K562 (cell line): ENCODE results near the gene ATP5PF. TPM values are rescaled to one million over a fixed set of nuclear protein-coding genes. Genes with fewer than 3 reads are reported as not detected.
A peak's percentile ranks its signal among the peaks of the same experiment; 100 is the strongest.

ENCODE experiments used
- CBX1 ChIP-seq: sonication (generic); IDR thresholded peaks from 2 replicates; pipeline ENCODE4 v1.6.1; 2016; ENCODE audit warnings: antibody characterized with exemption, low read depth, mild to moderate bottlenecking
- CCNT2 ChIP-seq: IDR thresholded peaks from 2 replicates; pipeline ENCODE4 v1.6.1; 2011; ENCODE audit warnings: borderline replicate concordance, low read depth, mild to moderate bottlenecking, moderate library complexity, mixed read lengths, low read length; ENCODE audit not compliant: insufficient read length; ENCODE audit errors: extremely low read depth
- CEBPG ChIP-seq, 3 experiments: fragments of 200-800 bp in 1 of 3; sonication (Bioruptor generic) in 1 of 3; sonication (generic) in 1 of 3; formaldehyde crosslinking in 1 of 3; IDR thresholded peaks in 2 of 3; conservative IDR thresholded peaks in 1 of 3; 2 replicates each; pipeline versions ENCODE4 v1.6.1 to v1.8.0; 2016 to 2022; ENCODE audit warnings: missing compliant biosample characterization in 2 of 3, missing genetic modification characterization in 2 of 3, mild to moderate bottlenecking in 1 of 3, missing genetic modification reagents in 1 of 3
- CREM ChIP-seq: IDR thresholded peaks from 2 replicates; pipeline ENCODE4 v1.6.1; 2014; ENCODE audit warnings: antibody characterized with exemption, low read depth
- GTF2E2 ChIP-seq: fragments of 200-800 bp; sonication (Bioruptor generic); IDR thresholded peaks from 2 replicates; pipeline ENCODE4 v1.6.1; 2016; ENCODE audit warnings: missing genetic modification characterization, missing compliant biosample characterization
- HMBOX1 ChIP-seq: sonication (generic); IDR thresholded peaks from 2 replicates; pipeline ENCODE4 v1.6.1; 2016
- KLF13 ChIP-seq: fragments of 450-650 bp; IDR thresholded peaks from 2 replicates; pipeline ENCODE4 v1.6.1; 2016; ENCODE audit warnings: missing genetic modification characterization, low read depth, mild to moderate bottlenecking, missing compliant biosample characterization, moderate library complexity, borderline replicate concordance
- MTA3 ChIP-seq: fragments of 450-650 bp; formaldehyde crosslinking; IDR thresholded peaks from 2 replicates; pipeline ENCODE4 v1.6.1; 2017; ENCODE audit warnings: mild to moderate bottlenecking, borderline replicate concordance
- SMARCC2 ChIP-seq: fragments of 450-650 bp; IDR thresholded peaks from 2 replicates; pipeline ENCODE4 v1.6.1; 2017; ENCODE audit warnings: antibody characterized with exemption, moderate library complexity, mild to moderate bottlenecking, low read depth
- TCF7 ChIP-seq: sonication (generic); IDR thresholded peaks from 2 replicates; pipeline ENCODE4 v1.6.1; 2016; ENCODE audit warnings: antibody characterized with exemption, borderline replicate concordance
- TCF7L2 ChIP-seq: fragments of 150-350 bp; IDR thresholded peaks from 2 replicates; pipeline ENCODE4 v1.6.1; 2016; ENCODE audit warnings: low read depth, mild to moderate bottlenecking, low read length, moderate library complexity
- TEAD2 ChIP-seq: fragments of 450-650 bp; IDR thresholded peaks from 2 replicates; pipeline ENCODE4 v1.6.1; 2016; ENCODE audit warnings: missing genetic modification characterization, control low read depth, missing compliant biosample characterization
- XRCC4 ChIP-seq: IDR thresholded peaks from one replicate; pipeline ENCODE4 v1.6.1; 2011; ENCODE audit not compliant: insufficient read depth, insufficient read length; ENCODE audit errors: extremely low read depth
- ZBTB26 ChIP-seq: fragments of 450-650 bp; formaldehyde crosslinking; IDR thresholded peaks from 2 replicates; pipeline ENCODE4 v1.4.0; 2022; ENCODE audit warnings: missing genetic modification characterization
- ZNF134 ChIP-seq: fragments of 250-450 bp; sonication (Bioruptor Pico); conservative IDR thresholded peaks from 2 replicates; pipeline ENCODE4 v1.4.0; 2020
- ZNF165 ChIP-seq: fragments of 250-450 bp; sonication (Bioruptor Pico); IDR thresholded peaks from 2 replicates; pipeline ENCODE4 v1.4.0; 2020; ENCODE audit warnings: borderline replicate concordance
- ZNF830 ChIP-seq: fragments of 250-450 bp; sonication (Bioruptor Pico); IDR thresholded peaks from 2 replicates; pipeline ENCODE4 v1.5.0; 2021; ENCODE audit warnings: mild to moderate bottlenecking
- polyA plus RNA-seq, 8 experiments: library from polyadenylated mRNA; depleted of rRNA in 4 of 8; stranded (reverse) in 5 of 8; unstranded in 3 of 8; fragments of >200 nt; fragmentation: Nextera tagmentation in 2 of 8; fragmentation: Illumina TruSeq in 1 of 8; extraction: Ambion mirVana in 2 of 8; extraction: Trizol in 1 of 8; gene quantifications; 2 replicates each; pipeline versions ENCODE4 v1.2.1 to v1.2.3, GENCODE V29; 2011 to 2014; ENCODE audit warnings: inconsistent platforms in 1 of 8, missing spikeins in 1 of 8
- total RNA-seq, 7 experiments: library from RNA; depleted of rRNA in 6 of 7; stranded (reverse); fragments of >200 nt in 6 of 7; fragmentation: Illumina TruSeq in 2 of 7; extraction: Trizol in 2 of 7; gene quantifications; 2 replicates each; pipeline versions ENCODE4 v1.2.1 to v1.2.3, GENCODE V29; 2011 to 2021; ENCODE audit warnings: low replicate concordance in 1 of 7
- TF ChIP-seq, protein P1 (sequence below): fragments of 200-800 bp; sonication (Bioruptor generic); IDR thresholded peaks from 2 replicates; pipeline ENCODE4 v1.6.1; 2017; ENCODE audit warnings: missing genetic modification characterization, missing compliant biosample characterization
- TF ChIP-seq, protein P2 (sequence below): fragments of 450-650 bp; formaldehyde crosslinking; IDR thresholded peaks from 2 replicates; pipeline ENCODE4 v1.4.0; 2020; ENCODE audit warnings: mild to moderate bottlenecking, moderate library complexity
- TF ChIP-seq, protein P3 (sequence below): sonication (generic); formaldehyde crosslinking; IDR thresholded peaks from 2 replicates; pipeline ENCODE4 v1.8.1; 2022; ENCODE audit warnings: missing genetic modification reagents

The ATP5PF gene
- total and polyA plus RNA-seq, 9 of the 15 experiments (the other 6 are each of a cell fraction or from before 2014, with no cell fraction given) = 242 to 2,488 (median 533) TPM

DNA sequence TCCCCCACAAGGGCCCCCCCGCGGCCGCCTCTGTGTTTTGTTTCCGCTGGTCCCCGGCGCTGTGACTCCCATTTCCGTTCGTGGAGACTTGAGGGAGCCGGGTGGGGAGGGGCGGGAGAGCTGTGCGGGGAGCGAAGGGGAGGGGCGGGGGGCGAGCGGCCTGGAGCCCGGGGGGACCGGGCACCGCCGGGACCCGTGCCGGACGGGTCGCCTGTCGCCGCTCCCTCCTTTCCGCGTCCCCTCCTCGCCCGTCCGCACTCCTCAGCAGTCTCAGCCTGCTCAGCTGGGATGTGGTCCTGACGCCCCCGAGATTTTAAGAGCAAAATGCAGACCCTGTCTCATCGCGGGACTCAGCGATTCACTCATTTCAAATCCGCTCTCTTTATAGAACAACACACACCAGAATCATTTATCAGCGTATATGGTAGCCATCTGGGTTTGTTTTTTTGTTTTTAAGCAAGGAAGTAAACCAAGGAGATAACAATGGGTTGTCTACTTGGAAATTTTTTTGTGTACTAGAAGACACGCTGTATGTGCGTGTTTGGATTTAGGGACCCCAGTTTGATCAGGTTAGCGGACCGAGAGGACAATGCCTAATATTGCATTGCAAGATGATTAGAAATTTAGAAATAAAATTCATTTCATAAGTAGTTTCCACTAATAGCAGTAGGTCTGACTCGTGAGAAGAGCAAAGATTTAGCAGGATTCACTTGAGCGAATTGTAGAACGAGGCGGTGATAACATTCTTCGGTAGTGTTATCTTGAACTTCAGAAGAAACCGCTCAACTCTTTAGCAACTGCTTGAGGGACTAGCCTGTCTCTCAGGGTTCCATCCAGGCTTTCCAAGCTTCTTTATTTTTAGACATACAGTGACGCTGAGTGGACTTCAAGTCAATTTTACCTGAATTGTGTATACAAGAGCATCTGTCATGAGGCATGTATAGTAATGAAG lies 1.2 kb upstream of the ATP5PF start (continued):
- TF ChIP-seq CCNT2 = peak; percentile 71
- no peak for TF ChIP-seq ZBTB26 (CRISPR knock-in tag)
- no peak for TF ChIP-seq CEBPG (CRISPR knock-in tag; IDR thresholded peaks at IDR 0.05)
- TF ChIP-seq CEBPG (tag; conservative IDR thresholded peaks at IDR 0.05 in 1 of 2, IDR thresholded peaks at IDR 0.05 in 1 of 2) = 0 out of 4 replicates have a peak, but pooled peaks of 1 of the 2 experiments have one; percentile 26
- no peak for TF ChIP-seq TCF7L2
- TF ChIP-seq, protein P1, sequence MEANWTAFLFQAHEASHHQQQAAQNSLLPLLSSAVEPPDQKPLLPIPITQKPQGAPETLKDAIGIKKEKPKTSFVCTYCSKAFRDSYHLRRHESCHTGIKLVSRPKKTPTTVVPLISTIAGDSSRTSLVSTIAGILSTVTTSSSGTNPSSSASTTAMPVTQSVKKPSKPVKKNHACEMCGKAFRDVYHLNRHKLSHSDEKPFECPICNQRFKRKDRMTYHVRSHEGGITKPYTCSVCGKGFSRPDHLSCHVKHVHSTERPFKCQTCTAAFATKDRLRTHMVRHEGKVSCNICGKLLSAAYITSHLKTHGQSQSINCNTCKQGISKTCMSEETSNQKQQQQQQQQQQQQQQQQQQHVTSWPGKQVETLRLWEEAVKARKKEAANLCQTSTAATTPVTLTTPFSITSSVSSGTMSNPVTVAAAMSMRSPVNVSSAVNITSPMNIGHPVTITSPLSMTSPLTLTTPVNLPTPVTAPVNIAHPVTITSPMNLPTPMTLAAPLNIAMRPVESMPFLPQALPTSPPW (CRISPR knock-in tag) = peak; percentile 100
- TF ChIP-seq ZNF830 = peak; percentile 56; the same call in 1 of the 2 replicates
- TF ChIP-seq, protein P2, sequence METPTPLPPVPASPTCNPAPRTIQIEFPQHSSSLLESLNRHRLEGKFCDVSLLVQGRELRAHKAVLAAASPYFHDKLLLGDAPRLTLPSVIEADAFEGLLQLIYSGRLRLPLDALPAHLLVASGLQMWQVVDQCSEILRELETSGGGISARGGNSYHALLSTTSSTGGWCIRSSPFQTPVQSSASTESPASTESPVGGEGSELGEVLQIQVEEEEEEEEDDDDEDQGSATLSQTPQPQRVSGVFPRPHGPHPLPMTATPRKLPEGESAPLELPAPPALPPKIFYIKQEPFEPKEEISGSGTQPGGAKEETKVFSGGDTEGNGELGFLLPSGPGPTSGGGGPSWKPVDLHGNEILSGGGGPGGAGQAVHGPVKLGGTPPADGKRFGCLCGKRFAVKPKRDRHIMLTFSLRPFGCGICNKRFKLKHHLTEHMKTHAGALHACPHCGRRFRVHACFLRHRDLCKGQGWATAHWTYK = 0 out of 2 replicates have a peak, but pooled peaks have one; percentile 21
- TF ChIP-seq ZNF165 (CRISPR knock-in tag) = no peak
- TF ChIP-seq, protein P3, sequence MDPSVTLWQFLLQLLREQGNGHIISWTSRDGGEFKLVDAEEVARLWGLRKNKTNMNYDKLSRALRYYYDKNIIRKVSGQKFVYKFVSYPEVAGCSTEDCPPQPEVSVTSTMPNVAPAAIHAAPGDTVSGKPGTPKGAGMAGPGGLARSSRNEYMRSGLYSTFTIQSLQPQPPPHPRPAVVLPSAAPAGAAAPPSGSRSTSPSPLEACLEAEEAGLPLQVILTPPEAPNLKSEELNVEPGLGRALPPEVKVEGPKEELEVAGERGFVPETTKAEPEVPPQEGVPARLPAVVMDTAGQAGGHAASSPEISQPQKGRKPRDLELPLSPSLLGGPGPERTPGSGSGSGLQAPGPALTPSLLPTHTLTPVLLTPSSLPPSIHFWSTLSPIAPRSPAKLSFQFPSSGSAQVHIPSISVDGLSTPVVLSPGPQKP = no peak
- no peak for TF ChIP-seq XRCC4
- TF ChIP-seq CBX1 = no peak
- TF ChIP-seq MTA3 = no peak
- TF ChIP-seq SMARCC2 = 0 out of 2 replicates have a peak, but pooled peaks have one; percentile 20
- peak; percentile 79 for TF ChIP-seq TEAD2 (tag)
- TF ChIP-seq GTF2E2 (tag) = peak; percentile 6; the same call in 1 of the 2 replicates
- no peak for TF ChIP-seq KLF13 (tag)
- TF ChIP-seq TCF7 = peak; percentile 94; the same call in 1 of the 2 replicates
- TF ChIP-seq CREM = peak; percentile 27; the same call in 1 of the 2 replicates
- 0 out of 2 replicates have a peak, but pooled peaks have one; percentile 21 for TF ChIP-seq HMBOX1
- TF ChIP-seq ZNF134 (CRISPR knock-in tag) = no peak
